Thoracic aorta (tissue), 2 donors: ENCODE data around the gene ZMIZ1. TPM values are rescaled to one million over a fixed set of nuclear protein-coding genes. Genes with fewer than 3 reads are reported as not detected.

Source experiments
- ATAC-seq: fragments of 150-250 bp; one replicate; pipeline ENCODE4 v1.8.0; 2017; ENCODE audit warnings: low read depth; ENCODE audit not compliant: insufficient number of reproducible peaks, low FRiP score
- DNase-seq: peaks from one replicate; pipeline ENCODE4 v3.0.0-alpha.2; 2020; ENCODE audit warnings: low spot score
- H3K27ac ChIP-seq, 2 donors: fragments of 200-600 bp; sonication (generic); 1 replicate in 1 of 2; 2 replicates in 1 of 2; pipeline ENCODE4 v1.5.1; 2016; ENCODE audit warnings: mild to moderate bottlenecking in 2 of 2, moderate library complexity in 2 of 2
- H3K27me3 ChIP-seq: fragments of 200-600 bp; sonication (generic); replicated peaks from 2 replicates; pipeline ENCODE4 v1.6.0; 2016; ENCODE audit warnings: mild to moderate bottlenecking; ENCODE audit not compliant: insufficient read depth
- H3K36me3 ChIP-seq: fragments of 200-600 bp; sonication (generic); one replicate; pipeline ENCODE4 v1.5.1; 2016
- H3K4me1 ChIP-seq, 2 donors: fragments of 200-600 bp; sonication (generic); 1 replicate in 1 of 2; 2 replicates in 1 of 2; pipeline versions ENCODE4 v1.5.1 to v1.6.0; 2016; ENCODE audit warnings: low read depth in 2 of 2, mild to moderate bottlenecking in 1 of 2; ENCODE audit not compliant: control insufficient read depth in 1 of 2
- H3K4me3 ChIP-seq: fragments of 200-600 bp; sonication (generic); 2 replicates; pipeline ENCODE4 v1.5.1; 2016; ENCODE audit warnings: mild to moderate bottlenecking
- H3K9me3 ChIP-seq: fragments of 200-600 bp; sonication (generic); 2 replicates; pipeline ENCODE4 v1.5.1; 2016
- CTCF ChIP-seq: fragments of 200-600 bp; sonication (generic); IDR thresholded peaks from one replicate; pipeline ENCODE4 v1.5.1; 2019; ENCODE audit warnings: antibody characterized with exemption
- total RNA-seq, 2 donors: library from RNA; depleted of rRNA; stranded (reverse); fragments of >200 nt; gene quantifications; one replicate each; pipeline versions ENCODE4 v1.1.0 to v1.2.3, GENCODE V29; 2016

The ZMIZ1 gene
- total RNA-seq, 2 donors from 2014 or later: 57.8 to 81.6 TPM

GRCh38 chr10:79021331-79021907 is 47.3 kb upstream of the ZMIZ1 start:
- Histone ChIP-seq H3K9me3 (no peaks in the 10 kb centered on the region), H3K4me3 (no peak overlapping the region), H3K36me3 (no peaks in the 10 kb centered on the region), H3K27ac (no peak overlapping the region), H3K4me1 (no peaks in the 10 kb centered on the region), H3K27me3 (no peaks in the 10 kb centered on the region)
- DNase-seq (no peak), ATAC-seq (no peak)
- no peak for TF ChIP-seq CTCF

GRCh38 chr10:79021948-79022499 is 46.7 kb upstream of the ZMIZ1 start:
- DNase-seq: no peak
- no peak for ATAC-seq
- no peak for TF ChIP-seq CTCF

GRCh38 chr10:79022565-79023230 is 46.1 kb upstream of the ZMIZ1 start:
- Histone ChIP-seq H3K4me3 (no peak overlapping the region), H3K27ac (no peak overlapping the region), H3K36me3 (no peaks in the 10 kb centered on the region), H3K27me3 (no peaks in the 10 kb centered on the region), H3K9me3 (no peaks in the 10 kb centered on the region), H3K4me1 (no peaks in the 10 kb centered on the region)
- no peak for TF ChIP-seq CTCF
- DNase-seq (no peak), ATAC-seq (no peak)

More at GRCh38 chr10:79021948-79022499, 46.7 kb upstream of the ZMIZ1 start:
- Histone ChIP-seq H3K9me3 (no peaks in the 10 kb centered on the region), H3K4me1 (no peaks in the 10 kb centered on the region), H3K4me3 (no peak overlapping the region), H3K36me3 (no peaks in the 10 kb centered on the region), H3K27ac (no peak overlapping the region), H3K27me3 (no peaks in the 10 kb centered on the region)

GRCh38 chr10:79023240-79024162 is 45.3 kb upstream of the ZMIZ1 start:
- Histone ChIP-seq H3K27me3 (no peaks in the 10 kb centered on the region), H3K36me3 (no peaks in the 10 kb centered on the region), H3K9me3 (no peaks in the 10 kb centered on the region), H3K27ac (no peak overlapping the region), H3K4me1 (no peaks in the 10 kb centered on the region), H3K4me3 (no peak overlapping the region)
- ATAC-seq (no peak), DNase-seq (no peak)
- no peak for TF ChIP-seq CTCF

- Histone ChIP-seq H3K4me3 (no peak overlapping the region), H3K27ac (no peak overlapping the region), H3K9me3 (no peaks in the 10 kb centered on the region), H3K27me3 (no peaks in the 10 kb centered on the region), H3K4me1 (no peaks in the 10 kb centered on the region), H3K36me3 (no peaks in the 10 kb centered on the region)
- TF ChIP-seq CTCF: no peak
- ATAC-seq: no peak
- no peak for DNase-seq
Measured at GRCh38 chr10:79024296-79024695, 44.5 kb upstream of the ZMIZ1 start.
